Effector CD8-positive, alpha-beta T cell (primary cell): Measurements from ENCODE around the gene AMER2.

ENCODE experiments used
- DNase-seq: peaks from one replicate; lab custom pipeline; 2025; lab: John Stamatoyannopoulos, UW

Gene AMER2

DNA sequence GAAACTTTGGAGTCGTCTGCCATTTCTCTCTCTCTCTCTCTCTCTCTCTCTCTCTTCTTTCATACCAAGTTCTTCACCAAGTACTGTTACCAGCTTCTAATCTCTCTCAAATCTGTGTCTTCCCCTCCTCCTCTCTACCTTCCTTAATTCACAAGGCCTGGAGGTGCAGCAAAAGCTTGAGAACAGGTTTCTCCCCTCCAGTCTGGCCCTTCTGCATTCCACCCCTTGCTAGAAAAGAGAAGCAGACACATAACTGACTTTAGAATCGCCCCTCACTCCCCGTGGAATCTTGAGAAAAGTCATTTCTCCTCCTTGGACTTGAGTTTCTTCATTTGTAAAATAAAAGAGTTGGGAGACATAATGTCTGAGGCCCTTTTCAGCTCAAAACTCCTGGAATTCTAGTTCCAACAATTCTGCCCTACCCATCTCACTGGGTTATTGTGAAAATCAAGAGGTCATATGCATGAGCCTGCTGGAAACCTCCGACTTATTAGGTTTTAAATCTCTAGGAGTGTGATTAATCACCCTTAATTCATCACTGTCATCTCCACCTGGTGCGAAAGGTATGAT, 20.4 kb downstream of the AMER2 start:
- no peak for DNase-seq

DNA sequence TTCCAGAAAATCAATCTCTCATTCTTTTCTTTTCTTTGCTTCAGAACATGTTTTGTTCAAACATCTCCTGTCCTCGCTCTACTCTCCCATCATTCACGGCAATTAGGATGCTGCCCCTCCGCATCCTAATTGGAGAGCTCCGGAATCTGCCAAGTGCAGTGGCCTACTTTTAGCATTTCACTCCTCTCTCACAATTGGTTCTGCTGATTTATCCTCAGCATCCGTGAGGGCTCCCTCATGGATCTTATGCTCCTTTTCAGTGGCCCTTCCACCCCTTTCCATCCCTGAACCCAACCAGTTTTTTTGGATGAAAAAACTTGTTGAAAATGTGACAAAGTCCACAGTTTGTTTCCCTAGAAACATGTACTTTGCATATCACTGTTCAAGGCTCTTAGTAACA, 22.4 kb downstream of the AMER2 start:
- DNase-seq = no peak

DNA sequence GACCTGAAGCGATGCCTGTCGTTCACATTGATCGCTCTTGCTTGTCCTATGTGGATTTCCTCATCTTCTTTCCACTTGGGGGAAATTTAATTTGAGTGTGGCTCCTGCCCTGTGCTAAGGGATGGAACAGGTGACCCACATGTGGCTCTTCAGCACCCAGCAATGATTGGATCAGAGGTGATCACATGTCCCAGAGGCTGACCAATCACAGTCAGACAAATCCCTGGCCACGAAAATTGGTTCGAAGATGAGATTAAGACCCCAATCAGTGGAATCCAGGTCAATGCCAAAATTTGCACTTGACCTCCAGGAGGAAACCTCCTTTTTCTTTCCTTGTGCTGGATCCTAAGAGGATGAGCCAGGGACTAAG, 23.7 kb downstream of the AMER2 start:
- DNase-seq = no peak

DNA sequence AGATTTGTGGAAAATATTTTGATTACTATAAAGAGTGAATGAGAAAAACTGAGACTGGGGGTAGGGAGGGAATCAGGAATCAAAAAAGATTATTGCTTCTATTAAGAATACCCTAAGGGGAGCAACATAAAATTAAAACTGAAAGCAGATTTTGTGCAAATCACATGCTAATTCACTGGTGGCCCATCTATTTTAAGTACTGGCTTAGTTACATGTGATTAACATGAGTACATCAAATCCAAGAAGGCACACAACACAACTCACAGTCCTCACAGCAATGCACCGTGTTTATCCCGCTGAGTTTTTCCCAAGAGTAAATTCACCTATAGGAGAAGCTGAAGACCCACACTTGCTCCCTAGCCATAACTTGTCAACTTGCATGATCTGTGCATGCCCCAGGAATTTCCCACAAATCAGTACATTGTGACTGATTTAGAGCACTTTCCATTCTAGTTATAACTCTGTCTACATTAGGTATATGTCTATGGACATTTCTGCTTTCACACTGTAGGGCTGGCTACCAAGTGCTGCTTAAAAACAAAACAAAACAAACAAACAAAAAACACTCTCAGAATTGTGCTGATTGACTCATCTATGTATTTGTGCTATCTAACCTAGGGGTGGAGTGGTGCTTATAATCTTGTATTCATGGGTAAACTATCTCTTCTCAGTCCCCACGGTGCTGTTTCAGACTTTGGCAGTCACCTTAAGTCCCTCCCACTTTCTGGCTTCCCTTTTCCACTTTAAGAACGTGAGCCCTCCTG, 24.3 kb downstream of the AMER2 start:
- DNase-seq = no peak

DNA sequence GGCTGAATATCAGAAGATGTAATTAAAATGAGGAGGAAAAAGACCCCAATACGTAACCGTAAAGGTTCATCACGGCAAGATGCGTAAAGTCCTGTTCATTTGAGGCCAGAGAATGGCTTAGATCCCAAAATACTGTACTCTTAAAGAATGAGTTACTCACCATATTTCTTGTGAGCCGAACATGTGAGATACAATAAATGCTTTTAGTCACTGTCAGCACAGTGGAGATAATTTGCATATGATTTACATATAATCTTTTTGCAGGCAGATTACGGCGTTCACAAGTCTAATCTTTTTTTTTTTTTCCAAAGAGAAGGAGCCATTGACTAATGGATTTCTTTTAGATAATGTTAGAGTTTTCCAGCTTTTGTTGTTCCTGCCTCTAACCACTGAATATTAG, 28.4 kb downstream of the AMER2 start:
- no peak for DNase-seq

DNA sequence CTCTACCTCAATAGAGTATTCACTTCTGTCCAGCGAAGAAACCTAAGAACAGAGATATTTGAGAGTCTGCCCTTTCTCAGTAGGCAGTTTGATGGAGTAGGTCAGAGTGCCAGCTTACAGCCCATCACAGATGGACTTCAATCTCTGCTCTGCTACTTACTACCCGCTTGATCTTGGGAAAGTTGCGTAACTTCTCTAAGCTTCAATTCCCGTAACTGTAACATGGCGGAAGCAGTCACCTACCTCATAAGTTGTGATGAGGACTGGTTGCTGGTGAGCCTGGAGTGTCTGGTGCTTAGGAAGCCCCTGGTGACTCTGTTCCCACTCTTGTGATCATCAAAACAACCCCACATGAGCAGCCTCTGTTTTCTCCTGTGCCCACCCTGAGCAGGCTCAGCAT, 31.0 kb downstream of the AMER2 start:
- DNase-seq = no peak

DNA sequence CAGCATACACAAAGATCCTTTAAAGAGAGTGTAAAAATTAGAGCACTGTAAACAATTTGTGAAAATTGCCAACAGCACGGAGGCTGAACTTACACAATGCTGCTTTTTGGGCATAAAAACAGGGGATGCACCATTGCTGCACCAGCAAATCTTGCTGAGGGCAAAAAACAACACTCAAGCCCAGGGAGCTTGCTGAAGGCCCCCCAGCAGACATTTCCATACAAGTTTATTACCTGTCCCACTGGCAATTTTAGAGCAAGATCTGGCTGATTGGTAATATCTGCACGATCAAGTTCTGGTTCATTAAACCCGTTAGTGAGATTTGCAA, 34.3 kb downstream of the AMER2 start:
- DNase-seq = no peak

DNA sequence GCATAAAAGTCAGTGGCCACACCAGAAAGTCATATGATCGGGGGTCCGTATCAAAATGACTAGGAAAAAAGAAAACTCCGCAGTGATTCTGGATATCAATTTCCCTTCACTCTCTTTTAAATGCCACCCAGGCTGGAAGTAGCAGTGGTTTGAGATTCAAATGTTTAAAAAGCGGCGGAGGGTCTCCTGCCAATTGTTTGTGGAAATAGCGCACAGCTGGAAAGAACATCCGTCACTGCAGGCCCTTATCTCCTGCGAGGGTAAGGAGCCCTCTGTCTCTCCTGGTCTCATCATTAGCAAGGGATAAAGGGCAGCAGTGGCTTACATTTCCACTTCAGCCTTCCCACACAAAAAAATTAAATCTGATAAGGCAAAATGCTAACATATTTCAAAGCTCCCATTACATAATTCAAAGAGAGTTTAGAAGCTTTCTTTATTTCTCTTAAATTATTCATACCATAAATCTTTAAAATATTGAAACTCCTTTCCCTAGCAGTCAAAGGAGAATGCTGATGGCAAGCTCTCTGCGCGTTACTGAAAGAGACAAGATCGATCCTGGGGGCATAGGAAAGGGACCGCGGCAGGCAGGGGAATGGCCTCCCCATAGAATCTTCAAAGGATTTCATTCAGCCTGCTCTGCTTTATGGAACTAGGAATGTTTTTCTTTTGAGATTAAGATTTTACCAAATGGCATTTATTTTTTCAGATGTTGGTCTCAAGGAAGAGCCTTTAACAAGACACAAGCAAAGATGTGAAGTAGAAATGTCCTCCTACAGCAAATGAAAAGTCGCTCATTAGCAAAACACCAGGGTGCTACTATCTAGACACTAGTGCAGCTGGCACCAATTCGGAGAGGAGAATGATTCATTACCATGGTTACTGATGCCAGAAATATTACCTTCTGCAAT, 35.0 kb downstream of the AMER2 start:
- DNase-seq = no peak

DNA sequence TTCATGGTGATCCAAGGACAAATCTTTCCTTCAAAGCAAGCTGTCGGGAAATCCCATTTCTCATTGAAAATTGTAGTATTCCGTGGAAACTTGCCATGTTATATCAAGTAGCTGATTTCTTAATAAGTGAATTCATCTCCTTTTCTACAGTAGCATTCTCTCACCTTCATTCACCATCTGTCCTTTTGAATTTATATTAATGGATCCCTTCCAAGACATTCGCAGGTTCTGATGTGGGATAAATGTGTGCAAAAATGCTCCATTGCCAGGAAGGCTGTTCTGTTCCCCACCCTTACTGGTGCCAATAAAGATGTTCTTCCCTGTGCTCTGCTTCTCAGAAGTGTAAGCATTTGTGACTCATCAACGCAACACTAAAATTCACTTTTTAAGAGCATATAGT, 36.2 kb downstream of the AMER2 start:
- DNase-seq = no peak

DNA sequence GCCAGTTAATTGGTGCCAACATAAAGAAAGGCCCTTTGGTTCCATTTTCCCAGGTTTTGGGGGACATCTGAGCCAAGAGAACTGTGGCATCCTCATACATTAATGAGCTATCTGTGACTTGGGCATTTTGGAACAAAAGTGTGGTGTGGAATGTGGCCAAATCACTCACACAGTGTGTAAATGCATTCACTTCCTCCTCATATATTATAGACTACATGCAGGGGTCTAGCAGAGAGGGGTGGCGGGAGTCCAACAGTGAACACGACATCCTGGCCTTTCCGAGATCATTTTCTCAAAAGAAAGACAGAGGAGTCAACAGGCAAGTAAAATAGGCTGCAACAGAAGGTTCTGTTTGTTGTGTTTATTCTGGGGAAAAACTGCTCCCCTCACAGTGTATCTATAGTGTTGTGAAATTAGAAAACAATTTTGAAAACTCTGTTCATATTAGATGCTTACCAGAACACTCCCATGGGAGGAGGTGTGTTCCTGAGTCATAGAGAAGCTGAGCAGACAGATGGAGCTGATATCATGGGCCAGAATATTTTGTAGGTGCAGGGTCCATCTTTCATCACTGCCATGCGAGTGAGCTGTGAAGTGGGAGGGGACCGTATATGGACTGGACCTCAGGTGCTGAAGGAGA, 39.2 kb downstream of the AMER2 start:
- DNase-seq = no peak

DNA sequence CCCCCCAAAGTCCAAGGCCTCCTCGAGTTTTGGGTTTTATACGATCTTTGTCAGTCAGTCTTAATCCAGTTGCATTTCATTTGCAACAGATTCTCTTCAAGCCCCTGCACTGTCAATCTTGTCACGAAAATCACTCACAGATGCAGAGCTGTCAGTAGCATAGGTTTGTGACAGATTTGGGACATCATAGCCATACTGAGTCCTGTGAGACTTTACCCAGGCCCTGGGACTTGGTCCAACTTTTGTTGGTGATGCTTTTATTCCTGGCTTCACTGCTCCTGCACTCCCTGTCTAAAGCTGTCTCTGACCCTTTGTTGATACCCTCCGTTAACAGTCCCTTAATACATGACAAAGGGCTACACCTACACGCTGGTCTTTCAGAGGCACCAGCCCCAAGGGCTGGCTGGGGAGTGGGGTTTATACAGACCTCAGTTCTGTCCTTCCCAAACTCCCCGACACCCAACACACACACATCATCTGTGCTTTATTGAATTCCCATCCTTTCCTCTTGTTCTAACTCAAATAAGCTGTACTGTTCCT, 40.1 kb downstream of the AMER2 start:
- DNase-seq = no peak

DNA sequence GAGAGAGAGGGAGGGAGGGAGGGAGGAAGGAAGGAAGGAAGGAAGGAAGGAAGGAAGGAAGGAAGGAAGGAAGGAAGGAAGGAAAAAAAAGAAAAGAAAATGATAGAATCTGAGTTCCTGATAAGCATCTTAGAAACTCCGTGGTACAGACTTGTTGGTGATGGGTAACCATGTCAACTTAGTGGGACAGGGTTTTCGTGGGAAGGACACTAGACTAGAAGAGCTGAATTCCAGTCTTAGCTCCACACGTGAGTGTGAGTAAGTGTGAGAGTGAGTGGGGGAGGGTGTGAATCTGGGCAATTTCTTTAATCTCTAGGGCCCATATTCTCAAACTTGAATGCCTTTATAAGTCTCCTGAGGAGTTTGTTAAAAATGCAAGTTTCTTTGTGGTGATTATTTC, 41.1 kb downstream of the AMER2 start:
- no peak for DNase-seq

DNA sequence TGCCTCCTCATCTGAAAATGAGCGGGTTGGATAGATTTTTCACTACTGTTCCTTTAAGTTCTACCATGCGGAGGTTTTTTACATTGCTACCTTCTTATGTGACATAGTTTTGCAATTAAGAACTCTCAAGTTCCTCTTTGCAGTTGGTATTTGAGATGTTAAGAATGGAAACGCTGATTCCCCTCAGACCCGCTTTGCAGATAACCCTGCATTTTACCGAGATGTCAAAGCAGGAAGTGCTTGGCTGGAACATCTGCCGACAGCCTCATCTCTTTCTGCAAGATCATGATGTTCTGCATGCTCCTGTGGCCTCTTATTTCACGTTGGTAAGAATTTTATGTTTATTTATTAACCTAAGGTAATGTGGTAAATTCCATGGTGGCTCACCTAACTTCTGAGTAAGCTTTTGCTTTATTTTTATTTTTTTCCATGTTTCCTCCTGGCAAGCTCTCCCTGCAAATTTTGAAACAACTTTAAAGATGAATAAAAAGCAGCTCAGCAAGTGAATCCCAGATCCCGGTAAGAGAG, 53.6 kb downstream of the AMER2 start:
- DNase-seq = no peak

DNA sequence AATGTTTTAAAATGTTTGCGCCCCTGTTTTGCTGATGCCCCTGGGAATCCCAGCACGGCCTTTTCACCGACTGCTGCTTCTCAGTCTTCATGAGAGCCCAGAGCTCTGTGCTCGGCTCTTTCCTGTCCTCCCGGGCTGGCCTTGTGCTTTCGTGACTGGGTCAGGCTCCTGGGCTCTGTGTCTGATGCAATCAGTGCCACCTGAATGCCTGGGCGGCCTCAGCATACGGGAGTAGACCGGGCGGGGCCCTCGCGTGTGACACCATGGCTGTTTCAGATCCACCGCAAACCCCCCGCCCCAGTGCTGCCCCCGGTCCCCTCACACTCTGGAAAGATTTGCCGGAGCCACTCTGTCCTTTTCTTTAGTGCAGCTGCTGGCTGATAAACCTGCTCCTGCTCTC, 54.8 kb downstream of the AMER2 start:
- no peak for DNase-seq

DNA sequence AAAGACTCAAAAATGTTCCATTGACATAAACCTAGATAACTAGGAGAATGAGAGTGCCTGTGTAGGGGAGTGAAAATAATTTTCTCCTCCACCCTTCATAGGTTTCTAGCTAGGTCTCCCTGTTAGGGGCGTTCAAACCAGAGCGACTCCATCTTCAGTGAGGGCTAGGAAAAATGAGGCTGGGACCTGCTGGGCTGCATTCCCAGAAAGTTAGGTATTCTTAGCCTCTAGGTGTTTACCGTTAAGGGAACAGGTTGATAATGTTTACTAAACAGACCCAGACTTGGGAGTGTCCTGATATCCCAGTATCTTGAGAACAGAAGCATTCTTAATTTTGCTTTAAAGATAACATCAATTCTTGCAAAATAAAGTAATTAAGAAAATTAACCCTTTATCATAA, 56.0 kb downstream of the AMER2 start:
- DNase-seq = no peak

DNA sequence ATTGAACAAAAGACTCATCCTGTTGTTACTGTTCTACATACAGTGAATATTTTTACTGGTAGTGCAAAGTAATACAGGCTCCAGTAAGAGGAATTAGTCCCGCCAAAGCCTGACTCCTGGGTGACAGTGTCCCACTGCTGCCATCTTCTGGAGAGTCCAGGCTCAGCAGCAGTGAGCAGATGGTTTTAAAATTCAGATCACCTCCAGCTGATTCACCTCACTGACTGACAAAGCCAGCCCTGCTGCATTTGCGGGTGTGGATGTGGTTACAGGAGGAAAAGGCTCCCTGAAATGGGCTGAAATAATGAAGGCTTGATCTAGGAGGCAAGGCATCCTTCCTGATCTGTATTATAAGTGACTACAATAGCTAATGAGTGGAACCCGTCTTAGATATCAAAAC, 57.9 kb downstream of the AMER2 start:
- DNase-seq = peak; percentile 3

DNA sequence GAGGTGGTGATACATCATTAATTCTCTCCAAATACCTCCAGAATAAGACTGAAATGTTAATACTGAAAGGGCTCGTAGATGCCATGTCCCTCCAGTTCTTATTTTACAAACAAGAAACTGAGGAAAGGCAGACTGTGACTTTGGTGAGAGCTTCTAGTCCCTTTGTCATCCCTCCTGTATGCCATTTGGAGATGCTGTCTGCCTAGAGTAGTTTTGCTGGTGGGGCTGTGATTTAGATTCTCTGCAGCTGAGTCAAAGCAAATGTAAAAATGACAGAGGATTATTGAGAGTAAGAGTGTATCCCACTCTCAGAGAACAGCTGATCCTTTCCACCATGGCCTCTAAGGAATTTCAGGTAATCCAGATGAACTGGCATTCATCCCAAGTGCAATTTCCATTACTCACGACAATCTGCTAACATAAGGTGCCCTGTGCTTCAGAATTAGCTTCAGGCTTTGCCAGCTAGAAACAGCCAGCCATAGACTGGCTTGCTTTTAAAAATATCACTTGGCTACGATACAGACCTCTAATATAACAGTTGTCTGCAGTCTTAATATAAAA, 59.3 kb downstream of the AMER2 start:
- no peak for DNase-seq
